SK-N-SH treated with all-trans-retinoic acid at 6 μM for 48 hours (cell line): ENCODE results near the gene LIFR.

Experiments used
- ATAC-seq: fragments of 200-7000 bp; cut with Tn5 transposase; 3 replicates; pipeline ENCODE4 v1.9.1; 2020; ENCODE audit warnings: mild to moderate bottlenecking, moderate library complexity
- ARNTL ChIP-seq: fragments of 450-650 bp; formaldehyde crosslinking; IDR thresholded peaks from 2 replicates; pipeline ENCODE4 v1.5.0; 2020; ENCODE audit warnings: low read depth, mild to moderate bottlenecking, moderate library complexity, borderline replicate concordance
- BACH2 ChIP-seq: fragments of 250-450 bp; sonication (Bioruptor Pico); IDR thresholded peaks from 2 replicates; pipeline ENCODE4 v1.9.0; 2021; ENCODE audit warnings: mild to moderate bottlenecking, borderline replicate concordance
- CSDC2 ChIP-seq: fragments of 250-450 bp; sonication (Bioruptor Pico); IDR thresholded peaks from 2 replicates; pipeline ENCODE4 v1.5.0; 2020; ENCODE audit warnings: mild to moderate bottlenecking, moderate library complexity
- CSRNP3 ChIP-seq: fragments of 250-450 bp; sonication (Bioruptor Pico); IDR thresholded peaks from 2 replicates; pipeline ENCODE4 v1.5.1; 2021; ENCODE audit warnings: mild to moderate bottlenecking, moderate library complexity
- ESRRG ChIP-seq: fragments of 250-450 bp; sonication (Bioruptor Pico); IDR thresholded peaks from 2 replicates; pipeline ENCODE4 v1.6.1; 2021; ENCODE audit warnings: mild to moderate bottlenecking
- GLIS3 ChIP-seq: fragments of 250-450 bp; sonication (Bioruptor Pico); IDR thresholded peaks from 2 replicates; pipeline ENCODE4 v1.5.0; 2020; ENCODE audit warnings: mild to moderate bottlenecking, moderate library complexity
- ISL1 ChIP-seq: fragments of 250-450 bp; sonication (Bioruptor Pico); IDR thresholded peaks from 2 replicates; pipeline ENCODE4 v2.1.2; 2022; ENCODE audit warnings: mild to moderate bottlenecking, moderate library complexity
- POU6F1 ChIP-seq: fragments of 250-450 bp; sonication (Bioruptor Pico); IDR thresholded peaks from 2 replicates; pipeline ENCODE4 v1.8.0; 2021; ENCODE audit warnings: low read depth, mild to moderate bottlenecking, moderate library complexity, borderline replicate concordance
- PPARA ChIP-seq: fragments of 250-450 bp; sonication (Bioruptor Pico); IDR thresholded peaks from 2 replicates; pipeline ENCODE4 v1.5.0; 2020; ENCODE audit warnings: mild to moderate bottlenecking, borderline replicate concordance
- TCF4 ChIP-seq: fragments of 250-450 bp; sonication (Bioruptor Pico); IDR thresholded peaks from 2 replicates; pipeline ENCODE4 v1.8.0; 2021; ENCODE audit warnings: mild to moderate bottlenecking, moderate library complexity, borderline replicate concordance
- TOX ChIP-seq: fragments of 250-450 bp; sonication (Bioruptor Pico); IDR thresholded peaks from 2 replicates; pipeline ENCODE4 v1.8.0; 2021; ENCODE audit warnings: mild to moderate bottlenecking, moderate library complexity, borderline replicate concordance
- ZFP3 ChIP-seq: fragments of 250-450 bp; sonication (Bioruptor Pico); IDR thresholded peaks from 2 replicates; pipeline ENCODE4 v1.5.0; 2020; ENCODE audit warnings: mild to moderate bottlenecking, moderate library complexity
- ZFP30 ChIP-seq: fragments of 450-650 bp; formaldehyde crosslinking; IDR thresholded peaks from 2 replicates; pipeline ENCODE4 v1.5.0; 2022; ENCODE audit warnings: mild to moderate bottlenecking, moderate library complexity
- ZNF565 ChIP-seq: fragments of 450-650 bp; formaldehyde crosslinking; conservative IDR thresholded peaks from 2 replicates; pipeline ENCODE4 v1.5.0; 2020; ENCODE audit warnings: low read depth, mild to moderate bottlenecking, moderate library complexity
- ZNF70 ChIP-seq: fragments of 450-650 bp; formaldehyde crosslinking; IDR thresholded peaks from 2 replicates; pipeline ENCODE4 v1.5.0; 2020; ENCODE audit warnings: mild to moderate bottlenecking, moderate library complexity
- ZNF8 ChIP-seq: fragments of 450-650 bp; formaldehyde crosslinking; IDR thresholded peaks from 2 replicates; pipeline ENCODE4 v1.5.0; 2020; ENCODE audit warnings: mild to moderate bottlenecking, moderate library complexity
- TF ChIP-seq, protein P1 (sequence below): fragments of 250-450 bp; sonication (Bioruptor Pico); IDR thresholded peaks from 2 replicates; pipeline ENCODE4 v1.5.0; 2020; ENCODE audit warnings: mild to moderate bottlenecking, moderate library complexity
- TF ChIP-seq, protein P2 (sequence below): fragments of 250-450 bp; sonication (Bioruptor Pico); IDR thresholded peaks from 2 replicates; pipeline ENCODE4 v1.5.1; 2020; ENCODE audit warnings: low read depth, mild to moderate bottlenecking, moderate library complexity
- TF ChIP-seq, protein P3 (sequence below): fragments of 250-450 bp; sonication (Bioruptor Pico); IDR thresholded peaks from 2 replicates; pipeline ENCODE4 v1.8.0; 2020; ENCODE audit warnings: mild to moderate bottlenecking, moderate library complexity, borderline replicate concordance

Gene LIFR

DNA sequence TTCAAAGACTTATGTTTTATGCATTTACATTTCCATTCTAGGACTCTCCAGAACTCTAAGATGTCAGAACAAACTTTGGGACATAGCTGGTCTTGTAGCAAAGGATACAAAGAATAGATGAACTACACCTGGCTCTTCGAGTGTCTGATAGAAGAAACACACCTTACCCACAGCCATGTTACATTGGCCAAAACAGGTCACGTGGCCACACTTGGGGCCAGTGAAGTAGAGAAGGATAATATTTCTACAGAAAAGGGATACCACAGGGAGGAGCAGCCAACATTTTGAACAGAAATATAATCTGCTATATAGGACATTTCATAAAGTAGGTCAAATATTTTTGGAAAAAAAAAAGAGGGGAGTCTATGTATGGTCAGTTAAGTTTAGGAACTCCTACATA, 22.7 kb upstream of the LIFR start:
- TF ChIP-seq, protein P1, sequence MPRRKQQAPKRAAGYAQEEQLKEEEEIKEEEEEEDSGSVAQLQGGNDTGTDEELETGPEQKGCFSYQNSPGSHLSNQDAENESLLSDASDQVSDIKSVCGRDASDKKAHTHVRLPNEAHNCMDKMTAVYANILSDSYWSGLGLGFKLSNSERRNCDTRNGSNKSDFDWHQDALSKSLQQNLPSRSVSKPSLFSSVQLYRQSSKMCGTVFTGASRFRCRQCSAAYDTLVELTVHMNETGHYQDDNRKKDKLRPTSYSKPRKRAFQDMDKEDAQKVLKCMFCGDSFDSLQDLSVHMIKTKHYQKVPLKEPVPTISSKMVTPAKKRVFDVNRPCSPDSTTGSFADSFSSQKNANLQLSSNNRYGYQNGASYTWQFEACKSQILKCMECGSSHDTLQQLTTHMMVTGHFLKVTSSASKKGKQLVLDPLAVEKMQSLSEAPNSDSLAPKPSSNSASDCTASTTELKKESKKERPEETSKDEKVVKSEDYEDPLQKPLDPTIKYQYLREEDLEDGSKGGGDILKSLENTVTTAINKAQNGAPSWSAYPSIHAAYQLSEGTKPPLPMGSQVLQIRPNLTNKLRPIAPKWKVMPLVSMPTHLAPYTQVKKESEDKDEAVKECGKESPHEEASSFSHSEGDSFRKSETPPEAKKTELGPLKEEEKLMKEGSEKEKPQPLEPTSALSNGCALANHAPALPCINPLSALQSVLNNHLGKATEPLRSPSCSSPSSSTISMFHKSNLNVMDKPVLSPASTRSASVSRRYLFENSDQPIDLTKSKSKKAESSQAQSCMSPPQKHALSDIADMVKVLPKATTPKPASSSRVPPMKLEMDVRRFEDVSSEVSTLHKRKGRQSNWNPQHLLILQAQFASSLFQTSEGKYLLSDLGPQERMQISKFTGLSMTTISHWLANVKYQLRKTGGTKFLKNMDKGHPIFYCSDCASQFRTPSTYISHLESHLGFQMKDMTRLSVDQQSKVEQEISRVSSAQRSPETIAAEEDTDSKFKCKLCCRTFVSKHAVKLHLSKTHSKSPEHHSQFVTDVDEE (CRISPR knock-in tag): no peak
- no peak for TF ChIP-seq ISL1 (CRISPR knock-in tag)
- TF ChIP-seq TOX: no peak
- no peak for TF ChIP-seq ZFP30 (CRISPR knock-in tag)
- TF ChIP-seq ZNF70 (CRISPR knock-in tag): no peak
- TF ChIP-seq BACH2 (CRISPR knock-in tag): no peak
- no peak for ATAC-seq

DNA sequence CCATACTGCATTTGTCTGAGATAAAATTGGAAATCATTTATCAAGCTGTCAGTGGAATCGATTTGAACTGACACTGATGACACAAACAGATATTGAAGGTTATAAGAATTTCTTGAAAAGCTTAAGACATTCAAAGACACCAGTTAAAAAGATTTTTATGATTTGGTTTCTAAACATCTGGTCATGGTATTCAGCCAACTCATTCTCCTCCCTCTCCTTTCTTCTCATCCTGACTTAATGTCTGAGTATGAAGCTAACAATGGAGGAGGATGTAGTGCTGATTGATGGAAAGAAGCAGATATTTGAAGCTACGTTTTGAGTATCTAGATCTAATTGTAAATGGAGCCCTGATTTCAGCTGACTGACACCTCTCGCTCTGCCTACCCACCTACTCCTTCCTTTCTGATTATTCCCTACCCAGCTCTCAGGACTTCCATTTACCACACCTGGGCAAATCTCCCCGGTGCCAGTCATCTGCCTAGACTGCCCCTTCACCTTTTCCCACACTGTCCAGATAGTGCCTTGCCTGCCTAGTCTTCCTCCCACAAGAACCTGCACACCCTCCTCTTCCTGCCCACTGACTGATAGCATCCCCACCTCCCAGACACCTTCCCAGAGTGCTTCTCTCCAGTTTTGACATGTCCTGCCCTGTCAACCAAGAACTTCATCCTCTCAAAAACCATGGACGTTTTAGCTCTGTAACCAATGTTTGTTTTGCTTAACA, 20.7 kb upstream of the LIFR start:
- TF ChIP-seq ESRRG (CRISPR knock-in tag) (no peak), ZNF565 (CRISPR knock-in tag) (no peak), PPARA (CRISPR knock-in tag) (no peak), POU6F1 (CRISPR knock-in tag) (no peak), CSRNP3 (CRISPR knock-in tag) (no peak), ZFP30 (CRISPR knock-in tag) (no peak), ZNF8 (CRISPR knock-in tag) (no peak), GLIS3 (CRISPR knock-in tag) (no peak), TCF4 (no peak)
- TF ChIP-seq, protein P1 (CRISPR knock-in tag): no peak
- TF ChIP-seq, protein P2, sequence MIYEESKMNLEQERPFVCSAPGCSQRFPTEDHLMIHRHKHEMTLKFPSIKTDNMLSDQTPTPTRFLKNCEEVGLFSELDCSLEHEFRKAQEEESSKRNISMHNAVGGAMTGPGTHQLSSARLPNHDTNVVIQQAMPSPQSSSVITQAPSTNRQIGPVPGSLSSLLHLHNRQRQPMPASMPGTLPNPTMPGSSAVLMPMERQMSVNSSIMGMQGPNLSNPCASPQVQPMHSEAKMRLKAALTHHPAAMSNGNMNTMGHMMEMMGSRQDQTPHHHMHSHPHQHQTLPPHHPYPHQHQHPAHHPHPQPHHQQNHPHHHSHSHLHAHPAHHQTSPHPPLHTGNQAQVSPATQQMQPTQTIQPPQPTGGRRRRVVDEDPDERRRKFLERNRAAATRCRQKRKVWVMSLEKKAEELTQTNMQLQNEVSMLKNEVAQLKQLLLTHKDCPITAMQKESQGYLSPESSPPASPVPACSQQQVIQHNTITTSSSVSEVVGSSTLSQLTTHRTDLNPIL (CRISPR knock-in tag): no peak
- TF ChIP-seq, all 23 proteins: peak for 0
- ATAC-seq: no peak

DNA sequence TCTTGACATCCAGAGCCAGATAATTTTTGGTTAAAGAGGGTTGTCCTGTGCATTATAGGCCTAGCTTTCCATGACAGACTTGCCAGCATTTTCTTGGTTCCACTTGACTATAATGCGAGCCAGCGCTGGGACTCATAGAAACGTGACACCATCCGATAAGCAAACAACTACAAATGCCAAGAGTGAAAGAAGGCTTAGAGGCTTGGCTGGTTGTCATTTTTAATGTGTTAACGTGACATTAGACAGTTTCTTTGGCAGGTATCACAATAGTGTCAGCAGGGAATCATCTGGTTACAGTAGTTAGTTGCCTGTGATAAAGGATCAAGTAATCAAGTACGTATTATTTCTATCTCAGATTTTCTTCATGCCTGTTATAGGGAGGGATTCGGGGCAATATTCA, 20.0 kb upstream of the LIFR start:
- no peak for ATAC-seq

More for the DNA sequence above, 20.0 kb upstream of the LIFR start:
- TF ChIP-seq TOX (no peak), ZFP3 (CRISPR knock-in tag) (no peak), ISL1 (CRISPR knock-in tag) (no peak), ESRRG (CRISPR knock-in tag) (no peak), ZFP30 (CRISPR knock-in tag) (no peak), BACH2 (CRISPR knock-in tag) (no peak), ARNTL (CRISPR knock-in tag) (no peak), CSDC2 (CRISPR knock-in tag) (no peak), TCF4 (no peak), ZNF8 (CRISPR knock-in tag) (no peak), ZNF70 (CRISPR knock-in tag) (no peak), CSRNP3 (CRISPR knock-in tag) (no peak)
- TF ChIP-seq, protein P2 (CRISPR knock-in tag): no peak
- TF ChIP-seq, protein P3, sequence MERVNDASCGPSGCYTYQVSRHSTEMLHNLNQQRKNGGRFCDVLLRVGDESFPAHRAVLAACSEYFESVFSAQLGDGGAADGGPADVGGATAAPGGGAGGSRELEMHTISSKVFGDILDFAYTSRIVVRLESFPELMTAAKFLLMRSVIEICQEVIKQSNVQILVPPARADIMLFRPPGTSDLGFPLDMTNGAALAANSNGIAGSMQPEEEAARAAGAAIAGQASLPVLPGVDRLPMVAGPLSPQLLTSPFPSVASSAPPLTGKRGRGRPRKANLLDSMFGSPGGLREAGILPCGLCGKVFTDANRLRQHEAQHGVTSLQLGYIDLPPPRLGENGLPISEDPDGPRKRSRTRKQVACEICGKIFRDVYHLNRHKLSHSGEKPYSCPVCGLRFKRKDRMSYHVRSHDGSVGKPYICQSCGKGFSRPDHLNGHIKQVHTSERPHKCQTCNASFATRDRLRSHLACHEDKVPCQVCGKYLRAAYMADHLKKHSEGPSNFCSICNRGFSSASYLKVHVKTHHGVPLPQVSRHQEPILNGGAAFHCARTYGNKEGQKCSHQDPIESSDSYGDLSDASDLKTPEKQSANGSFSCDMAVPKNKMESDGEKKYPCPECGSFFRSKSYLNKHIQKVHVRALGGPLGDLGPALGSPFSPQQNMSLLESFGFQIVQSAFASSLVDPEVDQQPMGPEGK (CRISPR knock-in tag): no peak
